Stimulated activated CD4-positive, alpha-beta T cell treated with anti-CD3 and anti-CD28 coated beads, TNF-alpha, amount 100 ng/mL, for 24 hours (primary cell): ENCODE measurements around the gene F5.

Experiments used
- DNase-seq, 3 experiments: peaks; one replicate each; pipeline ENCODE4 v3.0.0-alpha.2; 2020; ENCODE audit warnings: low read depth in 3 of 3

The F5 gene

GRCh38 chr1:169586395-169587255, at the start of gene F5:
TSS of gene F5 (minus strand) at chr1:169586481. CDS start at chr1:169586386, 95 bp downstream.
- peak; percentile 63 to 85 (median 74) for DNase-seq

- DNase-seq: no peak
These were observed 48.6 kb upstream of the F5 start for GRCh38 chr1:169634877-169635276.

- no peak for DNase-seq
These were observed 47.9 kb upstream of the F5 start for GRCh38 chr1:169634145-169634544.

- DNase-seq: no peak
These were observed 45.0 kb upstream of the F5 start for GRCh38 chr1:169631249-169631648.

GRCh38 chr1:169630006-169630405, 43.7 kb upstream of the F5 start, which contains the start of gene SELP:
TSS of gene SELP (minus strand) at chr1:169630124. CDS start at chr1:169630074, 50 bp downstream.
- no peak for DNase-seq

- no peak for DNase-seq
These were observed 38.6 kb upstream of the F5 start for GRCh38 chr1:169624912-169625311.

- no peak for DNase-seq
These were observed 37.8 kb upstream of the F5 start for GRCh38 chr1:169624122-169624521.

- DNase-seq: no peak
These were observed 37.0 kb upstream of the F5 start for GRCh38 chr1:169623132-169623926.

GRCh38 chr1:169620565-169620964, 34.3 kb upstream of the F5 start:
- DNase-seq: no peak

- DNase-seq: no peak
These were observed 32.1 kb upstream of the F5 start for GRCh38 chr1:169618367-169618766.

- DNase-seq: no peak
These were observed 29.5 kb upstream of the F5 start for GRCh38 chr1:169615803-169616202.

GRCh38 chr1:169610858-169611257, 24.6 kb upstream of the F5 start:
- no peak for DNase-seq

- DNase-seq: no peak
These were observed 23.8 kb upstream of the F5 start for GRCh38 chr1:169610108-169610507.

- DNase-seq: no peak
These were observed 21.9 kb upstream of the F5 start for GRCh38 chr1:169608226-169608625.

- no peak for DNase-seq
These were observed 18.7 kb upstream of the F5 start for GRCh38 chr1:169604781-169605560.

GRCh38 chr1:169601096-169601881, 15.0 kb upstream of the F5 start:
- DNase-seq: no peak

GRCh38 chr1:169595764-169596711, 9.8 kb upstream of the F5 start:
- DNase-seq: no peak

GRCh38 chr1:169594391-169594790, 8.1 kb upstream of the F5 start:
- DNase-seq: no peak

GRCh38 chr1:169590932-169591331, 4.7 kb upstream of the F5 start:
- DNase-seq: no peak
